ENCODE measurements around the gene BTLA. TPM values are rescaled to one million over a fixed set of nuclear protein-coding genes. Genes with fewer than 3 reads are reported as not detected.
A peak's percentile ranks its signal among the peaks of the same experiment; 100 is the strongest.

The BTLA gene
- total RNA-seq, 1 donor from 2014 or later: 0.86 TPM

DNA sequence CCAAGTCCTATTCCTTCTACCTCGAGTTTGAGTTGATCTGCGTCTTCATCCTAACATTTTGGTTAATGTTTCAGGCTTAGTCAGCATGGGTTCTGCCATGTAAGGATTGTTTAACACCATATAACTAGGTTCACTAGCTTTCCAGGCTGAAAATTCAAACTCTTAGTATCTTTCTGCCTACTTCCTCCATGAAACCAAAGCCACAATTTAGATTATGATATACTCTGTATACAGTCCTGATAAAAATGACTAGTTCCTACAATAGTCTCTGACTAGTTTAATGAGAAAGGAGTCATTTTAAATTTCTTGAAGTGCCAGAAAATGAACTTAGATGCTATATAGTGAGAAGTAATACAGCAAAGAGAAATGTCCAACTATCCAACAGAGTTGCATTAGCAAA, 6.6 kb upstream of the BTLA start:
- H3K9me3 ChIP-seq: no peaks in the 10 kb centered on the region
- ATAC-seq: no peak
- H3K27ac ChIP-seq: no peak overlapping the region
- no peaks in the 10 kb centered on the region for H3K27me3 ChIP-seq (ENCODE audit: low read depth)
- H3K4me3 ChIP-seq: no peak overlapping the region
- TF ChIP-seq CTCF (IDR thresholded peaks at IDR 0.05): no peak
- intact Hi-C loops (cut with DNase I): no loop called here
- H3K36me3 ChIP-seq: no peaks in the 10 kb centered on the region
- DNase-seq: no peak
- H3K4me1 ChIP-seq: no peaks in the 10 kb centered on the region

DNA sequence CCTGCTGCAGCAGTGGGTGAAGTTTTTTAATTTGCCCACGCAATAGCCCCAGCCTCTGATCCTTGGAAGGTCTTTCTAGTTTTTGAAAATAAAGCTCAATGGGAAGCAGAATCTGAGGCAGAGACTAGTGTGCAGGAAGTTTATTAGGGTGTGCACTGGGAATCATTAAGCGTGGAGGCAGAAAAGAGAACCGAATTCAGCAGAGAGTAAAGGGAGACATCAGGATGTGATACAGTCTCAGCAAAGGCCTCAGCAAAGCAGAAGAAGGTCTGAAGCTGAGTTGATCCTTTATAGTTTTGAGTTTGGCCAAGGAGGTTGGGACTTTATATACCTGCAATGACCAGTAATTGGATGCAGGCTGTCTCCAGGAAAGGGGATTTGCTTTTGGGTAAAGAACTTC, 4.9 kb upstream of the BTLA start:
- H3K36me3 ChIP-seq: no peaks in the 10 kb centered on the region
- DNase-seq: no peak
- no peak overlapping the region for H3K27ac ChIP-seq
- H3K4me1 ChIP-seq: no peaks in the 10 kb centered on the region
- H3K4me3 ChIP-seq: no peak overlapping the region
- TF ChIP-seq CTCF (IDR thresholded peaks at IDR 0.05): no peak
- H3K27me3 ChIP-seq (ENCODE audit: low read depth): no peaks in the 10 kb centered on the region
- H3K9me3 ChIP-seq: no peaks in the 10 kb centered on the region
- ATAC-seq: no peak
- intact Hi-C loops (cut with DNase I): no loop called here

- Histone ChIP-seq H3K4me1 (no peaks in the 10 kb centered on the region), H3K4me3 (no peak overlapping the region), H3K27me3 (ENCODE audit: low read depth) (no peaks in the 10 kb centered on the region), H3K9me3 (no peaks in the 10 kb centered on the region), H3K27ac (no peak overlapping the region), H3K36me3 (no peaks in the 10 kb centered on the region)
- DNase-seq (no peak), ATAC-seq (no peak)
- no peak for TF ChIP-seq CTCF (IDR thresholded peaks at IDR 0.05)
- intact Hi-C loops (cut with DNase I): no loop called here
Measured at GRCh38 chr3:112503304-112503972, 4.2 kb upstream of the BTLA start.

- DNase-seq (no peak), ATAC-seq (no peak)
- Histone ChIP-seq H3K4me1 (no peaks in the 10 kb centered on the region), H3K27ac (no peak overlapping the region), H3K9me3 (no peaks in the 10 kb centered on the region), H3K4me3 (no peak overlapping the region), H3K36me3 (no peaks in the 10 kb centered on the region), H3K27me3 (ENCODE audit: low read depth) (no peaks in the 10 kb centered on the region)
- intact Hi-C loops (cut with DNase I): no loop called here
- no peak for TF ChIP-seq CTCF (IDR thresholded peaks at IDR 0.05)
Measured at GRCh38 chr3:112500621-112501020, 1.3 kb upstream of the BTLA start.

- ATAC-seq: no peak
- TF ChIP-seq CTCF (IDR thresholded peaks at IDR 0.05): no peak
- intact Hi-C loops (cut with DNase I): no loop called here
Measured at GRCh38 chr3:112497897-112498548, 1.2 kb downstream of the BTLA start.

More at GRCh38 chr3:112497897-112498548, 1.2 kb downstream of the BTLA start:
- H3K27me3 ChIP-seq (ENCODE audit: low read depth): no peaks in the 10 kb centered on the region
- no peaks in the 10 kb centered on the region for H3K36me3 ChIP-seq
- H3K27ac ChIP-seq: no peak overlapping the region
- H3K4me3 ChIP-seq: peak overlapping the region; percentile 17
- no peaks in the 10 kb centered on the region for H3K9me3 ChIP-seq
- DNase-seq: no peak
- H3K4me1 ChIP-seq: no peaks in the 10 kb centered on the region
